Activated CD4-positive, alpha-beta T cell treated with anti-CD3 and anti-CD28 coated beads, Interleukin-2, amount 50 U/mL, for 16 hours (primary cell): ENCODE measurements around the gene NUP155.
A peak's percentile ranks its signal among the peaks of the same experiment; 100 is the strongest.
"Not testable (repeated sequence)": the region's sequence is repeated elsewhere in the genome, so short reads cannot be mapped to it uniquely, and the experiment has no call there.

Experiments used
- DNase-seq: peaks from one replicate; pipeline ENCODE4 v3.0.0-alpha.2; 2020

Gene NUP155

GRCh38 chr5:37272511-37272910 is 98.4 kb downstream of the NUP155 start:
- DNase-seq: no peak

- DNase-seq: not testable (repeated sequence)
Measured at GRCh38 chr5:37268100-37268499, 102.8 kb downstream of the NUP155 start.

GRCh38 chr5:37255774-37256358 is 115.0 kb downstream of the NUP155 start:
- no peak for DNase-seq

- no peak for DNase-seq
Measured at GRCh38 chr5:37254581-37254980, 116.3 kb downstream of the NUP155 start.

GRCh38 chr5:37251665-37252064 is 119.2 kb downstream of the NUP155 start:
- DNase-seq: no peak

GRCh38 chr5:37249815-37250164 is 121.1 kb downstream of the NUP155 start:
- DNase-seq: no peak

- peak; percentile 63 for DNase-seq
Measured at GRCh38 chr5:37248970-37249814, 121.7 kb downstream of the NUP155 start, which contains the start of gene CPLANE1. Gene CPLANE1 (minus strand): TSS chr5:37249376. CDS start chr5:37247698, 1,678 bp downstream.

GRCh38 chr5:37248421-37248969 is 122.4 kb downstream of the NUP155 start:
- DNase-seq: no peak

GRCh38 chr5:37247496-37247895 is 123.4 kb downstream of the NUP155 start:
- DNase-seq: no peak

- no peak for DNase-seq
Measured at GRCh38 chr5:37247036-37247435, 123.9 kb downstream of the NUP155 start.
